Urinary bladder (tissue), 4 donors: ENCODE data around the gene CCDC40. TPM values are rescaled to one million over a fixed set of nuclear protein-coding genes. Genes with fewer than 3 reads are reported as not detected.

Source experiments
- DNase-seq: peaks from one replicate; pipeline ENCODE4 v3.0.0-alpha.2; 2015; ENCODE audit errors: extremely low spot score
- H3K27ac ChIP-seq: one replicate; pipeline ENCODE4 v1.5.1; 2013; ENCODE audit warnings: low read depth, mild to moderate bottlenecking, moderate library complexity
- H3K36me3 ChIP-seq: one replicate; pipeline ENCODE4 v1.6.1; 2013; ENCODE audit warnings: mild to moderate bottlenecking, moderate library complexity; ENCODE audit not compliant: insufficient read depth
- H3K4me1 ChIP-seq: one replicate; pipeline ENCODE4 v1.6.1; 2013; ENCODE audit warnings: mild to moderate bottlenecking, moderate library complexity; ENCODE audit not compliant: insufficient read depth
- H3K4me3 ChIP-seq: one replicate; pipeline ENCODE4 v1.5.1; 2013; ENCODE audit warnings: low read depth, low read length
- WGBS: extraction: QIAGEN DNeasy Blood & Tissue Kit; methylation state at CpG from one replicate; pipeline ENCODE4 v1.1.7; 2013; 5-methylcytosine and 5-hydroxymethylcytosine counted together
- polyA plus RNA-seq: library from polyadenylated mRNA; stranded (reverse); fragments of 200-250 nt; gene quantifications from one replicate; pipeline ENCODE4 v1.2.3, GENCODE V29; 2013
- total RNA-seq: library from RNA; depleted of rRNA; stranded (reverse); fragments of >200 nt; gene quantifications from one replicate; pipeline ENCODE4 v1.2.3, GENCODE V29; 2014
- donor health status: healthy with polysubstance abuse.
- donor health status: healthy.

CCDC40 gene
- total and polyA plus RNA-seq, 2 donors: 2.2 to 8.0 TPM

DNA sequence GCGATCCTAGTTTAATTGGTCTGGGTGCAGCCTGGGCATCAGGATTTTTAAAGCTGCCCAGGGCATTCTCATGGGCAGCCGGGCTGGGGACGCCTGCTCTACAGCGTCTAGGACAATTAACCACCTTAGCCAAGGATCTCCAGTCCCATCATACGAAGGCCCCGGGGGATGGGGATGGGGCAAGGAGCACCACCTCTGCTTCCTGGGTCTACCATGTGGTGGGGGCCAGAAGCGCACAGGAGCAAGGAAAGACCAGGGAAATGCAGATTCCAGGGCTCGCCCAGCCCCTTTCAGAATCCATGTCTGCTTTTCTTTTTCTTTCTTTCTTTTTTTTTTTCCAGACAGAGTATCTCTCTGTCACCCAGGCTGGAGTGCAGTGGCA lies 30.1 kb upstream of the CCDC40 start:
- 64% methylated on average over 8 of the region's 8 CpGs for WGBS
- Histone ChIP-seq H3K4me3 (no peak overlapping the region), H3K36me3 (no peaks in the 10 kb centered on the region), H3K27ac (no peak overlapping the region), H3K4me1 (no peaks in the 10 kb centered on the region)
- DNase-seq: no peak

- H3K4me3 ChIP-seq: no peak overlapping the region
- no peaks in the 10 kb centered on the region for H3K36me3 ChIP-seq
- 95% methylated on average over 30 of the region's 30 CpGs for WGBS
- no peak for DNase-seq
- no peak overlapping the region for H3K27ac ChIP-seq
- no peaks in the 10 kb centered on the region for H3K4me1 ChIP-seq
Measured at GRCh38 chr17:80006811-80007752, 29.4 kb upstream of the CCDC40 start.

DNA sequence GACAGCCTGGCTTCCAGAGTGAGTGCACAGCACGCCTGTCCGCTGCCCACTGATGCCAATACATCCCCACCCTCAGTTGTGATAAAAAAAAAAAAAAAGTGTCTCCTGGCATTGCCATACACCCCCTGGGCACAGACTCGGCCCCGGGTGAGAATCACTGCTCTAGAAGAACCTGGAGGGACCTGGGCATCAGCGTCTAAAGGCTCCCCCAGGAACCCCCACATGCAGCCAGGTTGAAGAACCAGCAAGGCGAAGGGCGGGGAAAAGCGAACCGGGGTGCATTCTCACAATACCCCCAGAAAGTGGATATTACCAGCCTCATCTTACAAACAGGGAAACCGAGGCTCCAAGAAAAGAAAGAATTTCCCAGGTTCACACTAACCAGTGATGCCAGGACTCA lies 28.5 kb upstream of the CCDC40 start:
- WGBS: 91% methylated on average over 10 of the region's 10 CpGs
- DNase-seq: no peak

DNA sequence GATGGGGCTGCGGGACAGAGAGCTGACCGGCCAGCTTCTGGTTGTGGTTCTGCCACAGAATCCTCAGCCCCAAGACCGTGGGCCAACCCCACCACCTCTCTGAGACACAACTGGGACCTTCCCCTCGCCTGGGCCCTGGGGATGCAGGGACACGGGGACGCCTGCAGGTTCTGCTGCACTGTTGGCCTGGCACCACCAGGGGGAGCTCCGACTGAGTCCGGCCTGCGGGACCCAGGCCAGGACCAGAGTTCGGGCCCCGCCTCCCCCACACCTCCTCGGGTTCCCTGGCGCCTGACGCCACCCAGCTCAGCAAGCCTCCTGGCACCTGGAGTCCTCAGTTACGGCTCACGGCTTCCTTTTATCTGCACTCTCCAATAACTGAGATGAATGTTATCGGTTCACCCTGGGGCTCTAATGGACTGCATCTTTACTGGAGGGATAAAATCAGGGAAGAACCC lies 28.0 kb upstream of the CCDC40 start:
- DNase-seq: no peak
- Histone ChIP-seq H3K36me3 (no peaks in the 10 kb centered on the region), H3K4me3 (no peak overlapping the region)

More for the DNA sequence above, 28.5 kb upstream of the CCDC40 start:
- Histone ChIP-seq H3K27ac (no peak overlapping the region), H3K4me1 (no peaks in the 10 kb centered on the region), H3K36me3 (no peaks in the 10 kb centered on the region), H3K4me3 (no peak overlapping the region)

GRCh38 chr17:80008848-80009247 lies 27.6 kb upstream of the CCDC40 start:
- Histone ChIP-seq H3K27ac (no peak overlapping the region), H3K4me3 (no peak overlapping the region), H3K4me1 (no peaks in the 10 kb centered on the region), H3K36me3 (no peaks in the 10 kb centered on the region)
- 91% methylated on average over 18 of the region's 18 CpGs for WGBS
- no peak for DNase-seq

More for the DNA sequence above, 28.0 kb upstream of the CCDC40 start:
- Histone ChIP-seq H3K4me1 (no peaks in the 10 kb centered on the region), H3K27ac (no peak overlapping the region)
- 22% methylated on average over 17 of the region's 17 CpGs for WGBS

GRCh38 chr17:80009391-80010282 lies 26.8 kb upstream of the CCDC40 start:
- Histone ChIP-seq H3K36me3 (no peaks in the 10 kb centered on the region), H3K4me3 (no peak overlapping the region), H3K4me1 (no peaks in the 10 kb centered on the region), H3K27ac (no peak overlapping the region)
- DNase-seq: no peak
- WGBS: 95% methylated on average over 34 of the region's 34 CpGs

- 94% methylated on average over 33 of the region's 33 CpGs for WGBS
- H3K4me3 ChIP-seq: no peak overlapping the region
- no peaks in the 10 kb centered on the region for H3K36me3 ChIP-seq
- H3K27ac ChIP-seq: no peak overlapping the region
- no peak for DNase-seq
- H3K4me1 ChIP-seq: no peaks in the 10 kb centered on the region
Measured at GRCh38 chr17:80010283-80010858, 26.1 kb upstream of the CCDC40 start.

GRCh38 chr17:80011989-80012555 lies 24.4 kb upstream of the CCDC40 start:
- H3K4me1 ChIP-seq: no peaks in the 10 kb centered on the region
- no peak overlapping the region for H3K27ac ChIP-seq
- no peaks in the 10 kb centered on the region for H3K36me3 ChIP-seq
- WGBS: 86% methylated on average over 10 of the region's 10 CpGs
- DNase-seq: no peak
- H3K4me3 ChIP-seq: no peak overlapping the region

GRCh38 chr17:80012765-80013741 lies 23.4 kb upstream of the CCDC40 start:
- Histone ChIP-seq H3K4me1 (no peaks in the 10 kb centered on the region), H3K27ac (no peak overlapping the region), H3K36me3 (no peaks in the 10 kb centered on the region), H3K4me3 (no peak overlapping the region)
- 91% methylated on average over 33 of the region's 33 CpGs for WGBS
- DNase-seq: no peak

DNA sequence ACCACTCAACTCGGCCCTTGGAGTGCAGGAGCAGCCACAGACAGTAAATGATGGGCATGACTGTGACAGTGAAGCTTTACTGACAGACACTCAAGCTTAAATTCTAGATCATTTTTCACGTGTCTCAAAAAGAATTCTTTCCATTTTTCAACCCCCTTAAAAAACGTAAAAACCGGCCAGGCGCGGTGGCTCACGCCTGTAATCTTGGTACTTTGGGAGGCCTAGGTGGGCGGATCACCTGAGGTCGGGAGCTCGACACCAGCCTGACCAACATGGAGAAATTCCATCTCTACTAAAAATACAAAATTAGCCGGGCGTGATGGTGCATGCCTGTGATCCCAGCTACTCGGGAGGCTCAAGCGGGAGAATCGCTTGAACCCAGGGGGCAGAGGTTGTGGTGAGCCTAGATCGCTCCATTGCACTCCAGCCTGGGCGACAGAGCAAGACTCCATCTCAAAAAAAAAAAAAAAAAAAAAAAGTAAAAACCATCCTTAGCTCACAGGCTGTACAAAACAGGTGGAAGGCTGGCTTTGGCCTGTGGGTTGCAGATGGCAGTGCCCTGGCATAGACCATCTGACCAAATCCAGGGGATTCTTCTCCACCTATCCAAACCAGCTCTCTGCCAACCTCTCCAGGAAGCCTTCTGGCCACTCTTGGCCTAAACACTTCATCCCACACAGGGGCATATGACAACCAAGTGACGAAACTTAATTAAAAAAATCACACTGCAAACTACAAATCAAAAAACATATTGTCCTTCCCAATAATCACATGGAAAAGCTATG lies 19.0 kb upstream of the CCDC40 start:
- DNase-seq: no peak
- no peaks in the 10 kb centered on the region for H3K4me1 ChIP-seq
- no peaks in the 10 kb centered on the region for H3K36me3 ChIP-seq
- no peak overlapping the region for H3K4me3 ChIP-seq
- WGBS: 97% methylated on average over 18 of the region's 18 CpGs
- no peak overlapping the region for H3K27ac ChIP-seq

- Histone ChIP-seq H3K4me1 (no peaks in the 10 kb centered on the region), H3K36me3 (no peaks in the 10 kb centered on the region), H3K4me3 (no peak overlapping the region), H3K27ac (no peak overlapping the region)
- 89% methylated on average over 21 of the region's 21 CpGs for WGBS
- no peak for DNase-seq
Measured at GRCh38 chr17:80018917-80019651, 17.4 kb upstream of the CCDC40 start.
